GM23338 (cell line): ENCODE data around the gene INSM2.
A peak's percentile ranks its signal among the peaks of the same experiment; 100 is the strongest.

Source experiments
- EZH2 ChIP-seq: fragments of 200-600 bp; sonication (generic); IDR thresholded peaks from one replicate; pipeline ENCODE4 v1.8.0; 2017; ENCODE audit warnings: antibody characterized with exemption, mild to moderate bottlenecking, low read depth; ENCODE audit not compliant: unreplicated experiment
- EZH2phosphoT487 ChIP-seq: fragments of 200-600 bp; sonication (generic); IDR thresholded peaks from one replicate; pipeline ENCODE4 v1.8.1; 2018; ENCODE audit warnings: antibody characterized with exemption; ENCODE audit not compliant: unreplicated experiment
- POLR2AphosphoS5 ChIP-seq: IDR thresholded peaks from 2 replicates; pipeline ENCODE4 v1.6.1; 2016; ENCODE audit warnings: antibody characterized with exemption, low read depth
- STAT1 ChIP-seq: IDR thresholded peaks from one replicate; pipeline ENCODE4 v1.6.1; 2016; ENCODE audit warnings: antibody characterized with exemption; ENCODE audit not compliant: unreplicated experiment
- ZNF114 ChIP-seq: fragments of 250-450 bp; sonication (Bioruptor Pico); IDR thresholded peaks from 2 replicates; pipeline ENCODE4 v1.5.0; 2020; ENCODE audit warnings: mild to moderate bottlenecking, moderate library complexity
- ZNF331 ChIP-seq: fragments of 250-450 bp; sonication (Bioruptor Pico); IDR thresholded peaks from 2 replicates; pipeline ENCODE4 v1.5.0; 2020; ENCODE audit warnings: low read depth, mild to moderate bottlenecking, moderate library complexity
- TF ChIP-seq, protein P1 (sequence below), 2 experiments: fragments of 200-600 bp in 1 of 2; sonication (generic) in 1 of 2; conservative IDR thresholded peaks; 2 replicates each; pipeline versions ENCODE4 v1.5.1 to v1.6.1; 2016 to 2017; ENCODE audit warnings: antibody characterized with exemption in 2 of 2, low read depth in 2 of 2, mild to moderate bottlenecking in 2 of 2, moderate library complexity in 1 of 2
- TF ChIP-seq, protein P2 (sequence below): IDR thresholded peaks from one replicate; pipeline ENCODE4 v1.6.1; 2018; ENCODE audit warnings: antibody characterized with exemption; ENCODE audit not compliant: unreplicated experiment
- TF ChIP-seq, protein P3 (sequence below): IDR thresholded peaks from 2 replicates; pipeline ENCODE4 v1.6.1; 2016; ENCODE audit warnings: antibody characterized with exemption

GRCh38 chr14:35534208-35534872 lies 376 bp downstream of the INSM2 start:
- TF ChIP-seq, protein P1, sequence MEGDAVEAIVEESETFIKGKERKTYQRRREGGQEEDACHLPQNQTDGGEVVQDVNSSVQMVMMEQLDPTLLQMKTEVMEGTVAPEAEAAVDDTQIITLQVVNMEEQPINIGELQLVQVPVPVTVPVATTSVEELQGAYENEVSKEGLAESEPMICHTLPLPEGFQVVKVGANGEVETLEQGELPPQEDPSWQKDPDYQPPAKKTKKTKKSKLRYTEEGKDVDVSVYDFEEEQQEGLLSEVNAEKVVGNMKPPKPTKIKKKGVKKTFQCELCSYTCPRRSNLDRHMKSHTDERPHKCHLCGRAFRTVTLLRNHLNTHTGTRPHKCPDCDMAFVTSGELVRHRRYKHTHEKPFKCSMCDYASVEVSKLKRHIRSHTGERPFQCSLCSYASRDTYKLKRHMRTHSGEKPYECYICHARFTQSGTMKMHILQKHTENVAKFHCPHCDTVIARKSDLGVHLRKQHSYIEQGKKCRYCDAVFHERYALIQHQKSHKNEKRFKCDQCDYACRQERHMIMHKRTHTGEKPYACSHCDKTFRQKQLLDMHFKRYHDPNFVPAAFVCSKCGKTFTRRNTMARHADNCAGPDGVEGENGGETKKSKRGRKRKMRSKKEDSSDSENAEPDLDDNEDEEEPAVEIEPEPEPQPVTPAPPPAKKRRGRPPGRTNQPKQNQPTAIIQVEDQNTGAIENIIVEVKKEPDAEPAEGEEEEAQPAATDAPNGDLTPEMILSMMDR (conservative IDR thresholded peaks at IDR 0.05; ENCODE audit: low read depth in 2 of 2), result peak; percentile 28 to 30; a peak in 3 of 4 replicates
- TF ChIP-seq EZH2 (no peak), POLR2AphosphoS5 (no peak), EZH2phosphoT487 (no peak), ZNF114 (CRISPR knock-in tag) (no peak), ZNF331 (no peak), STAT1 (no peak)
- TF ChIP-seq, protein P2, sequence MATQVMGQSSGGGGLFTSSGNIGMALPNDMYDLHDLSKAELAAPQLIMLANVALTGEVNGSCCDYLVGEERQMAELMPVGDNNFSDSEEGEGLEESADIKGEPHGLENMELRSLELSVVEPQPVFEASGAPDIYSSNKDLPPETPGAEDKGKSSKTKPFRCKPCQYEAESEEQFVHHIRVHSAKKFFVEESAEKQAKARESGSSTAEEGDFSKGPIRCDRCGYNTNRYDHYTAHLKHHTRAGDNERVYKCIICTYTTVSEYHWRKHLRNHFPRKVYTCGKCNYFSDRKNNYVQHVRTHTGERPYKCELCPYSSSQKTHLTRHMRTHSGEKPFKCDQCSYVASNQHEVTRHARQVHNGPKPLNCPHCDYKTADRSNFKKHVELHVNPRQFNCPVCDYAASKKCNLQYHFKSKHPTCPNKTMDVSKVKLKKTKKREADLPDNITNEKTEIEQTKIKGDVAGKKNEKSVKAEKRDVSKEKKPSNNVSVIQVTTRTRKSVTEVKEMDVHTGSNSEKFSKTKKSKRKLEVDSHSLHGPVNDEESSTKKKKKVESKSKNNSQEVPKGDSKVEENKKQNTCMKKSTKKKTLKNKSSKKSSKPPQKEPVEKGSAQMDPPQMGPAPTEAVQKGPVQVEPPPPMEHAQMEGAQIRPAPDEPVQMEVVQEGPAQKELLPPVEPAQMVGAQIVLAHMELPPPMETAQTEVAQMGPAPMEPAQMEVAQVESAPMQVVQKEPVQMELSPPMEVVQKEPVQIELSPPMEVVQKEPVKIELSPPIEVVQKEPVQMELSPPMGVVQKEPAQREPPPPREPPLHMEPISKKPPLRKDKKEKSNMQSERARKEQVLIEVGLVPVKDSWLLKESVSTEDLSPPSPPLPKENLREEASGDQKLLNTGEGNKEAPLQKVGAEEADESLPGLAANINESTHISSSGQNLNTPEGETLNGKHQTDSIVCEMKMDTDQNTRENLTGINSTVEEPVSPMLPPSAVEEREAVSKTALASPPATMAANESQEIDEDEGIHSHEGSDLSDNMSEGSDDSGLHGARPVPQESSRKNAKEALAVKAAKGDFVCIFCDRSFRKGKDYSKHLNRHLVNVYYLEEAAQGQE, result no peak
- TF ChIP-seq, protein P3, sequence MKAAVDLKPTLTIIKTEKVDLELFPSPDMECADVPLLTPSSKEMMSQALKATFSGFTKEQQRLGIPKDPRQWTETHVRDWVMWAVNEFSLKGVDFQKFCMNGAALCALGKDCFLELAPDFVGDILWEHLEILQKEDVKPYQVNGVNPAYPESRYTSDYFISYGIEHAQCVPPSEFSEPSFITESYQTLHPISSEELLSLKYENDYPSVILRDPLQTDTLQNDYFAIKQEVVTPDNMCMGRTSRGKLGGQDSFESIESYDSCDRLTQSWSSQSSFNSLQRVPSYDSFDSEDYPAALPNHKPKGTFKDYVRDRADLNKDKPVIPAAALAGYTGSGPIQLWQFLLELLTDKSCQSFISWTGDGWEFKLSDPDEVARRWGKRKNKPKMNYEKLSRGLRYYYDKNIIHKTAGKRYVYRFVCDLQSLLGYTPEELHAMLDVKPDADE, result no peak
